ENCODE measurements around the gene DMAC2L. TPM values are rescaled to one million over a fixed set of nuclear protein-coding genes. Genes with fewer than 3 reads are reported as not detected.
"Not testable (repeated sequence)": the region's sequence is repeated elsewhere in the genome, so short reads cannot be mapped to it uniquely, and the experiment has no call there.

DMAC2L gene
- total RNA-seq, 1 donor, result 5.2 TPM

- peak; percentile 82 for DNase-seq (ENCODE audit: low read depth)
- H3K4me3 ChIP-seq (ENCODE audit: low read depth, low read length), result no peak overlapping the region
- TF ChIP-seq, protein P1, sequence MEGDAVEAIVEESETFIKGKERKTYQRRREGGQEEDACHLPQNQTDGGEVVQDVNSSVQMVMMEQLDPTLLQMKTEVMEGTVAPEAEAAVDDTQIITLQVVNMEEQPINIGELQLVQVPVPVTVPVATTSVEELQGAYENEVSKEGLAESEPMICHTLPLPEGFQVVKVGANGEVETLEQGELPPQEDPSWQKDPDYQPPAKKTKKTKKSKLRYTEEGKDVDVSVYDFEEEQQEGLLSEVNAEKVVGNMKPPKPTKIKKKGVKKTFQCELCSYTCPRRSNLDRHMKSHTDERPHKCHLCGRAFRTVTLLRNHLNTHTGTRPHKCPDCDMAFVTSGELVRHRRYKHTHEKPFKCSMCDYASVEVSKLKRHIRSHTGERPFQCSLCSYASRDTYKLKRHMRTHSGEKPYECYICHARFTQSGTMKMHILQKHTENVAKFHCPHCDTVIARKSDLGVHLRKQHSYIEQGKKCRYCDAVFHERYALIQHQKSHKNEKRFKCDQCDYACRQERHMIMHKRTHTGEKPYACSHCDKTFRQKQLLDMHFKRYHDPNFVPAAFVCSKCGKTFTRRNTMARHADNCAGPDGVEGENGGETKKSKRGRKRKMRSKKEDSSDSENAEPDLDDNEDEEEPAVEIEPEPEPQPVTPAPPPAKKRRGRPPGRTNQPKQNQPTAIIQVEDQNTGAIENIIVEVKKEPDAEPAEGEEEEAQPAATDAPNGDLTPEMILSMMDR (IDR thresholded peaks at IDR 0.05; ENCODE audit: insufficient read depth, low read depth, low read length), result no peak
Observed at GRCh38 chr14:50350975-50351374, 38.9 kb downstream of the DMAC2L start.

DNA sequence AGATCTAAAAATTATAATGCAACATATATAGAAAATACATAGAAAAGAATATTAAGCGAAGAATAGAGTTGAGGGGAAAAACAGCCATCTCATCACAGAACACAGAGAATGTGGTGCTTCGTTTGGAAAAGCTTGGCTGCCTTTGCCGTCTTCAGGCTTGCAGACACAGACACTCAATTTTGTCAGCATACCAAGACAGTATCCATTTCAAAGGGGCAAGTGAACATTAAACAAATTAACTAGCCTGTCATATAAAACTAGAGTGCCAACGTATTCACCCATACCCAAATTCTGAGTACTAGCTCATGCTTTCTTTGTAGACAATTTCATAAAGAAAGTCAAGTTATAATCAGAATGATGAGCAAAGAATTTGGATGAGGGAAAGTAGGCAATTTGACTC, 40.5 kb downstream of the DMAC2L start:
- no peak for DNase-seq (ENCODE audit: low read depth)
- H3K4me3 ChIP-seq (ENCODE audit: low read depth, low read length), result no peak overlapping the region
- TF ChIP-seq, protein P1 (IDR thresholded peaks at IDR 0.05; ENCODE audit: insufficient read depth, low read depth, low read length), result no peak

- DNase-seq (ENCODE audit: low read depth), result no peak
- no peak overlapping the region for H3K4me3 ChIP-seq (ENCODE audit: low read depth, low read length)
- TF ChIP-seq, protein P1 (IDR thresholded peaks at IDR 0.05; ENCODE audit: insufficient read depth, low read depth, low read length), result no peak
Observed at GRCh38 chr14:50353126-50353525, 41.0 kb downstream of the DMAC2L start.

DNA sequence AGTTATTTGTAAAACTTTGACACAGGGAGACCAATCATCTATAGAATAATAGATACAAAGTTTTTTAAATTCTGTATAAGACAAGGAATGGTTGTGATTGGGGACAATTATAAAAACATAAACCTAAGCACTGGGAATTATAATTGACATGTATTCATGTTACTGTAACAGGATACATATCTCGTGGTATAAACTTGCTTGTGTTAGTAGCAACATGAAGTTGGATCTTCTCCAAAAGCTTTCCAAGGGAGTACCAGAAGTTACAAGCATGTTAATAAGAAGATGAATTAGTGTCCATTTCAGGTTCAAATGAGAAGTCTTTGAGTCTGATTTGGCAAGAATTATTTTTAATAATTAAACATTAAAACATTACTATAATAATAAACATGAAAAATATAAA, 42.4 kb downstream of the DMAC2L start:
- TF ChIP-seq, protein P1 (IDR thresholded peaks at IDR 0.05; ENCODE audit: insufficient read depth, low read depth, low read length), result no peak
- H3K4me3 ChIP-seq (ENCODE audit: low read depth, low read length), result no peak overlapping the region
- DNase-seq (ENCODE audit: low read depth), result no peak

DNA sequence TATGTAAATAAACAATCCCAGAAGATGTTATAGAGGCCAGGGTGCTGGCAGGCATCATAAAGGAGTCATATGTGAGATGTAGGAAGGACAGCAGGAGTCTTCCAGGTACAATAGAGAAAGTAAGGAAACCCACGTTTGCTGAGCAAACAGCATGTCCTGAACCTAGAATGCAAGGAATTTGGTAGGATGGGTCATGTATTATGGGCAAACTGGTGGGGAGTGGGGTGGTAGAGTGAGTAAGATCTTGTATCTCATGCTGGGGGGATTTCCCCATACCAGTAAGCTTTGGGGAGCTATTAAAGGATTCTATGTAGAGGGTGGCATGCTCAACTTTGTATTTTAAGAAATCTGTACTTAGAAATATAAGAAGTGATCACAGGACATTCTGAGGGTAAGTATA, 43.6 kb downstream of the DMAC2L start:
- no peak overlapping the region for H3K4me3 ChIP-seq (ENCODE audit: low read depth, low read length)
- TF ChIP-seq, protein P1 (IDR thresholded peaks at IDR 0.05; ENCODE audit: insufficient read depth, low read depth, low read length), result no peak
- no peak for DNase-seq (ENCODE audit: low read depth)

- not testable (repeated sequence) for DNase-seq (ENCODE audit: low read depth); H3K4me3 ChIP-seq (ENCODE audit: low read depth, low read length)
Observed at GRCh38 chr14:50356283-50356682, 44.2 kb downstream of the DMAC2L start.

DNA sequence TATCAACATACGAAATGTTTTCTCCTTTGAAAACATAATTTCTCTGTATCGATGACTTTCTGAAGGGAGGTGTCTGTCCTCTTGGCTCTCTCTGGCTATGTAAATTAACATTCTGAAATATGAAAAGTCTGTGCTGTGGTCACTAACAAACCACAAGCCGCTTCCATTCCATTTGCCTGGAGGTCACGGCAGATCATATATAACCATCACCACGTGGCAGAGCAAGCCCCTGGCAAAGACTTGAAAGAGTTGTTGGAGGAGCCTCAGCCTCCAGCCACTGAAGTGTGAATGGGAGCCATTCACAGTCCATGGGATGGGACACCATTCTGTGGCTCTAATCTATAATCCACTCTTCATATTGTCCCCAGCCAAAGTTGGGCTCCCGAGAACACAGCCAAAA, 45.0 kb downstream of the DMAC2L start:
- no peak overlapping the region for H3K4me3 ChIP-seq (ENCODE audit: low read depth, low read length)
- DNase-seq (ENCODE audit: low read depth), result no peak
- TF ChIP-seq, protein P1 (IDR thresholded peaks at IDR 0.05; ENCODE audit: insufficient read depth, low read depth, low read length), result no peak

All from fibroblast of villous mesenchyme (primary cell).